RWPE1 (cell line): Measurements from ENCODE around the gene MYH4.

Experiments
- CTCF ChIA-PET: fragments of 350-600 bp; sonication (Branson Sonifier 250); formaldehyde crosslinking; extraction: SDS; loops from one replicate; lab custom pipeline; 2021; lab: Yijun Ruan, JAX
- POLR2A ChIA-PET: fragments of 400-600 bp; formaldehyde crosslinking; extraction: SDS; loops from one replicate; lab custom pipeline; 2020; ENCODE audit warnings: antibody characterized with exemption; ENCODE audit not compliant: low non-redundant PET; lab: Yijun Ruan, JAX
- DNase-seq: peaks from one replicate; pipeline ENCODE4 v3.0.0; 2012; ENCODE audit warnings: low spot score
- H3K27ac ChIP-seq: fragments of 450-650 bp; 2 replicates; pipeline ENCODE4 v1.5.1; 2017
- TF ChIP-seq, protein P1 (sequence below): fragments of 450-650 bp; conservative IDR thresholded peaks from 2 replicates; pipeline ENCODE4 v1.5.1; 2017; ENCODE audit warnings: low read depth, mild to moderate bottlenecking

The MYH4 gene

DNA sequence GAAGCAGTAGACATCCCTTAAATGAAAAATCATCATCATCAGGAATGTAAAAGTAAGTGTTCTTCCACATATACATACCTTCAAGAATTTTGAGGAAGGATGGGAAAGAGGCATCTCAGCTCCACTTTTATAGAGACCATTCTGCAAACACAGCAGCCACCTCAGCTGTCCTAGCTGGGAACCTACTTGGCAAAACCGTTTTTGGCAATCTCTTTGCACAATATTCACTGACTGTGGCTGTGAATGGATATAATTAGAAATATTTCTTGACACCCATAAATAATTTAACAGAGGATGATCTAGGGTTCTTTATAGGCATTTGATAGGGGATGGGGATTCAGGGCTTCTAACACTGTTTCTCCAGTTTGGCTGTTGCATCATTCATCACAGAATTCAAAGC lies at the start of gene MYH4:
MYH4 (minus strand) TSS at position 101 of the 400 bp plus-strand sequence. CDS start 2,814 bp downstream, outside the sequence.
- CTCF ChIA-PET, result no interaction called here
- no peak within 1 kb of the TSS for H3K27ac ChIP-seq
- POLR2A ChIA-PET, result no interaction called here
- no peak for DNase-seq
- TF ChIP-seq, protein P1, sequence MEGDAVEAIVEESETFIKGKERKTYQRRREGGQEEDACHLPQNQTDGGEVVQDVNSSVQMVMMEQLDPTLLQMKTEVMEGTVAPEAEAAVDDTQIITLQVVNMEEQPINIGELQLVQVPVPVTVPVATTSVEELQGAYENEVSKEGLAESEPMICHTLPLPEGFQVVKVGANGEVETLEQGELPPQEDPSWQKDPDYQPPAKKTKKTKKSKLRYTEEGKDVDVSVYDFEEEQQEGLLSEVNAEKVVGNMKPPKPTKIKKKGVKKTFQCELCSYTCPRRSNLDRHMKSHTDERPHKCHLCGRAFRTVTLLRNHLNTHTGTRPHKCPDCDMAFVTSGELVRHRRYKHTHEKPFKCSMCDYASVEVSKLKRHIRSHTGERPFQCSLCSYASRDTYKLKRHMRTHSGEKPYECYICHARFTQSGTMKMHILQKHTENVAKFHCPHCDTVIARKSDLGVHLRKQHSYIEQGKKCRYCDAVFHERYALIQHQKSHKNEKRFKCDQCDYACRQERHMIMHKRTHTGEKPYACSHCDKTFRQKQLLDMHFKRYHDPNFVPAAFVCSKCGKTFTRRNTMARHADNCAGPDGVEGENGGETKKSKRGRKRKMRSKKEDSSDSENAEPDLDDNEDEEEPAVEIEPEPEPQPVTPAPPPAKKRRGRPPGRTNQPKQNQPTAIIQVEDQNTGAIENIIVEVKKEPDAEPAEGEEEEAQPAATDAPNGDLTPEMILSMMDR, result no peak

- CTCF ChIA-PET, result no interaction called here
- POLR2A ChIA-PET, result no interaction called here
- TF ChIP-seq, protein P1, result no peak
Observed at GRCh38 chr17:10518271-10519037, 49.1 kb upstream of the MYH4 start, which contains the start of gene MYH1. Gene MYH1 (minus strand): TSS chr17:10518542. CDS start chr17:10516642, 1,900 bp downstream.

GRCh38 chr17:10516638-10517037 lies 47.3 kb upstream of the MYH4 start:
- TF ChIP-seq, protein P1, result no peak
- no peak overlapping the region for H3K27ac ChIP-seq
- ChIA-PET POLR2A (no interaction called here), CTCF (no interaction called here)
- DNase-seq, result no peak

More at GRCh38 chr17:10518271-10519037, 49.1 kb upstream of the MYH4 start, which contains the start of gene MYH1:
- DNase-seq, result no peak
- no peak within 1 kb of the TSS for H3K27ac ChIP-seq

- ChIA-PET POLR2A (no interaction called here), CTCF (no interaction called here)
- no peak for DNase-seq
- TF ChIP-seq, protein P1, result no peak
- H3K27ac ChIP-seq, result no peak overlapping the region
Observed at GRCh38 chr17:10516065-10516464, 46.7 kb upstream of the MYH4 start.

GRCh38 chr17:10513299-10514067 lies 44.1 kb upstream of the MYH4 start:
- POLR2A ChIA-PET, result no interaction called here
- no peak for DNase-seq
- H3K27ac ChIP-seq, result no peak overlapping the region
- TF ChIP-seq, protein P1, result no peak
- CTCF ChIA-PET, result no interaction called here

DNA sequence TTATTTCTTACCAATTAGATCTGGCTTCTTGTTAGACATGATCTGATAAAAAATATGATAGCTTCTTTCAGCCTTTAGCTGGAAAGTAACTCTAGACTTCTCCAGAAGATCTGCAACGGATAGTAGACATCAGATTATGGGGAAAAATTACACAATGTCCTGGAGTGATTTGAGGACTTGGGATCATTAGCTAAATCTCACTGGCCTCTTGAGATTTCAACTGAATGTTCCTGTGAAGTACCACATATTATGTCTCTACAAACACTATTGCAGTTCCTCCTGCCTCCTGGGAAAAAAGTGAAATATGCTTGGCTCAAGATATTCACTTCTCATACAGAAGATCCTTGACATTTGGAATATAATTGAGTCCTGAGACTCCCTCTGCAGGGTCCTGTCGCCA lies 43.5 kb upstream of the MYH4 start:
- no peak for DNase-seq
- CTCF ChIA-PET, result no interaction called here
- POLR2A ChIA-PET, result no interaction called here

More for the DNA sequence above, 43.5 kb upstream of the MYH4 start:
- H3K27ac ChIP-seq, result no peak overlapping the region
- TF ChIP-seq, protein P1, result no peak
